ENCODE measurements around the gene PNPLA1. TPM values are rescaled to one million over a fixed set of nuclear protein-coding genes. Genes with fewer than 3 reads are reported as not detected.

PNPLA1 gene
- total RNA-seq, 1 experiment from 2014 or later = 0.10 TPM

DNA sequence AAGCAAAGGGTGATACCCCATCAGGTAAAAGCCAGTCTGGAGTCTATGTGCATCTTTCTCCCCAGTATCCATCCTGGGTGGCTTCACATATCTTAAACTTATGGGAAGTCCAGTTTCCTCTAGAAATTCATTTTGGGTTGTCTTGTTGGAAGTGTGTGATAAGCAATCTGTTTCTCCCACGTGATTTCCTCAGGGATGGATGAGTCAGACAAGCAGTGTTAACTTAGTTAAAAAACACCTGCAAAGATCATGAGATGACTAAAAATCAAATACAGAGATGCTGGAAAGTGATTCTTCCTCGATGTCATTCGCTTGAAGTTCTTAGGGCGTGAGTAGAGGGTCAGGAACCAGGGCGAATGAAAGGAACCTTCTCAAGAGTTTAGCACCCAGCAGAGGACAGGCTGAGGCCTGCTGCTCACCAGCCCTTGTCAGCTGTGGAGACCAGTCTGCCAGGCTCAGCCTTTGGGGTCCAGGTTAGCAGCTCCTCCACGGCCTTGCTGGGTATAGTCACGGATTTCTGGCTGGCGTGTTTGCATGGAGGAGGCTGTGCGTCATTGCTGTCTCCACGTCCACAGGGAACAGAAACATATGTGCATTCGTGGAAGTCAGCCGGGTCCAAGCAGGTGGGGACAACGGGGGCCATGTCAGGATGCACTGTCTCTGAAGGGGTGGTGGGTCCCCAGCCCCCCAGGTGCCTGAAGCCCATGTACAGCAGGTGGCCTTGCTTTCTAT lies 2.8 kb upstream of the PNPLA1 start:
- Histone ChIP-seq H3K79me2 (ENCODE audit: insufficient read depth, low read length) (no peaks in the 10 kb centered on the region), H3K9me3 (ENCODE audit: control insufficient read depth in 1 of 2, insufficient read depth in 1 of 2, low read depth in 1 of 2, low read length in 2 of 2) (no peaks in the 10 kb centered on the region), H3K9ac (ENCODE audit: low read length) (no peak overlapping the region), H4K20me1 (ENCODE audit: insufficient read depth) (no peaks in the 10 kb centered on the region), H3K27me3 (ENCODE audit: insufficient read depth, low read length) (no peaks in the 10 kb centered on the region), H3K4me2 (ENCODE audit: low read length) (no peak overlapping the region), H3K36me3 (ENCODE audit: control insufficient read depth in 1 of 2, insufficient read depth in 2 of 2, low read length in 2 of 2) (no peaks in the 10 kb centered on the region), H2AFZ (ENCODE audit: low read depth, low read length, poor library complexity, severe bottlenecking) (no peak overlapping the region), H3K9me2 (ENCODE audit: insufficient read depth) (no peaks in the 10 kb centered on the region), H3K27ac (ENCODE audit: low read depth, low read length) (no peak overlapping the region), H3K4me1 (ENCODE audit: control insufficient read depth in 1 of 2, insufficient read depth in 2 of 2, low read length in 2 of 2) (peaks cover 0 to 8% of the 10 kb centered on the region in 2 experiments; a peak in 1 of 4 replicates), H3K4me3 (replicated peaks in 1 of 2; ENCODE audit: low read depth in 1 of 2, low read length in 2 of 2) (no peak overlapping the region)
- ChIA-PET RAD21 (ENCODE audit: low non-redundant PET in 1 of 2, low total read pairs in 2 of 2, uncharacterized antibody in 2 of 2, unreplicated experiment in 2 of 2) (no interaction called here), CTCF (no interaction called here), POLR2A (no interaction called here)
- TF ChIP-seq SP1 (IDR thresholded peaks at IDR 0.05; ENCODE audit: low read depth) = no peak
- TF ChIP-seq FOSL1 (IDR thresholded peaks at IDR 0.05; ENCODE audit: low read depth) = no peak
- no peak for TF ChIP-seq ELF1 (IDR thresholded peaks at IDR 0.05; ENCODE audit: borderline replicate concordance, low read depth)
- no peak for ATAC-seq
- DNase-seq (ENCODE audit: low read depth, low spot score) = no peak
- BruUV-seq (replicated peaks) = no TSS peak
- intact Hi-C loops (cut with micrococcal nuclease) = no loop called here

DNA sequence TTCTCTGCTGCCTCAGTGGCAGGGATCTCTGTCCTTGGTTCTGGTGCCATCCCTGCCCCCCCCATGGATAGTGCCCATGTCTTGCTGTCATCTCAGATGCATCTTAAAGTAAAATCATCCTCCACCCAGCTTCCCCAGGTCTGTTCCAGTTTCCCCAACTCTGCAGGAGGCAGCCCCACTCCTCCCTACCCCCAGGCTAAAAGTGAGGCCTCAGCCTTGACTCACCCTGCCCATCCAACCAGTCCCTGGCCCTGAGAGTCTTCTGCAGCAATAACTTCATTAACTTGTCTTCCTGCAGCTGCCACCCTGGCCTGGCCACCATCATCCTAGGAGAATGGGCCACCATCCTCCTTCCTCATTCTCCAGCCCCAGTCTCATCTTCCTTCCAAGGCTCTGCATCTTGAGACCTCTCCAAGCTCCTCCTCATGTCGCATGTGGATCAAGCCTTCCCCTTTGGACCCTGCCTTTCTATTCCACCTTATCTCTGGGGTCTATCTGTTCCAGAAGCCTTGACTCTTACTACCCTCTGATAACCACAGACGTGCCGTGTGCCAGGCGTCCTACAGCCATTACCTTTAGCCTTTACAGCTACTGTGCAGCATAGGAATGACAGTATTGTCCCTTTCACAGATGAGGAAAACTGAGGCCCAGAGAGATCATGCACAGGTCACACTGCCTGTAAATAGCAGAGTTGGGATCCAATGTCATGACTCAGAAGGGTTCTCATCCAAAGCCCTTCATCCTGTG lies 2.0 kb upstream of the PNPLA1 start:
- H3K27ac ChIP-seq (ENCODE audit: low read depth, low read length) = no peak overlapping the region
- no peak overlapping the region for H3K9ac ChIP-seq (ENCODE audit: low read length)
- no TSS peak for BruUV-seq (replicated peaks)
- no peaks in the 10 kb centered on the region for H3K79me2 ChIP-seq (ENCODE audit: insufficient read depth, low read length)
- no peak overlapping the region for H2AFZ ChIP-seq (ENCODE audit: low read depth, low read length, poor library complexity, severe bottlenecking)
- no peaks in the 10 kb centered on the region for H3K36me3 ChIP-seq (ENCODE audit: control insufficient read depth in 1 of 2, insufficient read depth in 2 of 2, low read length in 2 of 2)
- CTCF ChIA-PET = no interaction called here
- intact Hi-C loops (cut with micrococcal nuclease) = no loop called here
- POLR2A ChIA-PET = no interaction called here
- no peak overlapping the region for H3K4me2 ChIP-seq (ENCODE audit: low read length)
- H3K4me3 ChIP-seq (replicated peaks in 1 of 2; ENCODE audit: low read depth in 1 of 2, low read length in 2 of 2) = no peak overlapping the region
- no peaks in the 10 kb centered on the region for H3K9me2 ChIP-seq (ENCODE audit: insufficient read depth)
- no peaks in the 10 kb centered on the region for H3K9me3 ChIP-seq (ENCODE audit: control insufficient read depth in 1 of 2, insufficient read depth in 1 of 2, low read depth in 1 of 2, low read length in 2 of 2)
- RAD21 ChIA-PET (ENCODE audit: low non-redundant PET in 1 of 2, low total read pairs in 2 of 2, uncharacterized antibody in 2 of 2, unreplicated experiment in 2 of 2) = no interaction called here
- DNase-seq (ENCODE audit: low read depth, low spot score) (no peak), ATAC-seq (no peak)
- TF ChIP-seq, protein P1, sequence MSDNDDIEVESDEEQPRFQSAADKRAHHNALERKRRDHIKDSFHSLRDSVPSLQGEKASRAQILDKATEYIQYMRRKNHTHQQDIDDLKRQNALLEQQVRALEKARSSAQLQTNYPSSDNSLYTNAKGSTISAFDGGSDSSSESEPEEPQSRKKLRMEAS (IDR thresholded peaks at IDR 0.05) = no peak
- no peak for TF ChIP-seq EZH2 (IDR thresholded peaks at IDR 0.05)
- TF ChIP-seq RAD21 (IDR thresholded peaks at IDR 0.05; ENCODE audit: low read depth) = no peak
- TF ChIP-seq ATF3 (IDR thresholded peaks at IDR 0.05) = no peak
- no peak for TF ChIP-seq EZH2phosphoT487 (IDR thresholded peaks at IDR 0.05; ENCODE audit: borderline replicate concordance)
- TF ChIP-seq, protein P2, sequence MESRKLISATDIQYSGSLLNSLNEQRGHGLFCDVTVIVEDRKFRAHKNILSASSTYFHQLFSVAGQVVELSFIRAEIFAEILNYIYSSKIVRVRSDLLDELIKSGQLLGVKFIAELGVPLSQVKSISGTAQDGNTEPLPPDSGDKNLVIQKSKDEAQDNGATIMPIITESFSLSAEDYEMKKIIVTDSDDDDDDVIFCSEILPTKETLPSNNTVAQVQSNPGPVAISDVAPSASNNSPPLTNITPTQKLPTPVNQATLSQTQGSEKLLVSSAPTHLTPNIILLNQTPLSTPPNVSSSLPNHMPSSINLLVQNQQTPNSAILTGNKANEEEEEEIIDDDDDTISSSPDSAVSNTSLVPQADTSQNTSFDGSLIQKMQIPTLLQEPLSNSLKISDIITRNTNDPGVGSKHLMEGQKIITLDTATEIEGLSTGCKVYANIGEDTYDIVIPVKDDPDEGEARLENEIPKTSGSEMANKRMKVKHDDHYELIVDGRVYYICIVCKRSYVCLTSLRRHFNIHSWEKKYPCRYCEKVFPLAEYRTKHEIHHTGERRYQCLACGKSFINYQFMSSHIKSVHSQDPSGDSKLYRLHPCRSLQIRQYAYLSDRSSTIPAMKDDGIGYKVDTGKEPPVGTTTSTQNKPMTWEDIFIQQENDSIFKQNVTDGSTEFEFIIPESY (IDR thresholded peaks at IDR 0.05; ENCODE audit: extremely low read depth, insufficient replicate concordance, low read length) = no peak
- no peak for TF ChIP-seq ZFX (IDR thresholded peaks at IDR 0.05)
- TF ChIP-seq, protein P3, sequence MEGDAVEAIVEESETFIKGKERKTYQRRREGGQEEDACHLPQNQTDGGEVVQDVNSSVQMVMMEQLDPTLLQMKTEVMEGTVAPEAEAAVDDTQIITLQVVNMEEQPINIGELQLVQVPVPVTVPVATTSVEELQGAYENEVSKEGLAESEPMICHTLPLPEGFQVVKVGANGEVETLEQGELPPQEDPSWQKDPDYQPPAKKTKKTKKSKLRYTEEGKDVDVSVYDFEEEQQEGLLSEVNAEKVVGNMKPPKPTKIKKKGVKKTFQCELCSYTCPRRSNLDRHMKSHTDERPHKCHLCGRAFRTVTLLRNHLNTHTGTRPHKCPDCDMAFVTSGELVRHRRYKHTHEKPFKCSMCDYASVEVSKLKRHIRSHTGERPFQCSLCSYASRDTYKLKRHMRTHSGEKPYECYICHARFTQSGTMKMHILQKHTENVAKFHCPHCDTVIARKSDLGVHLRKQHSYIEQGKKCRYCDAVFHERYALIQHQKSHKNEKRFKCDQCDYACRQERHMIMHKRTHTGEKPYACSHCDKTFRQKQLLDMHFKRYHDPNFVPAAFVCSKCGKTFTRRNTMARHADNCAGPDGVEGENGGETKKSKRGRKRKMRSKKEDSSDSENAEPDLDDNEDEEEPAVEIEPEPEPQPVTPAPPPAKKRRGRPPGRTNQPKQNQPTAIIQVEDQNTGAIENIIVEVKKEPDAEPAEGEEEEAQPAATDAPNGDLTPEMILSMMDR (IDR thresholded peaks at IDR 0.05 in 2 of 3, conservative IDR thresholded peaks at IDR 0.05 in 1 of 3; ENCODE audit: borderline replicate concordance in 1 of 3, insufficient read depth in 1 of 3, low read depth in 2 of 3, low read length in 2 of 3) = no peak
- TF ChIP-seq JUND (IDR thresholded peaks at IDR 0.05) = no peak
- TF ChIP-seq POLR2AphosphoS5 (IDR thresholded peaks at IDR 0.05; ENCODE audit: low read depth, low read length) = no peak
- H4K20me1 ChIP-seq (ENCODE audit: insufficient read depth) = no peaks in the 10 kb centered on the region
- H3K4me1 ChIP-seq (ENCODE audit: control insufficient read depth in 1 of 2, insufficient read depth in 2 of 2, low read length in 2 of 2) = peaks cover 0 to 8% of the 10 kb centered on the region in 2 experiments; a peak in 1 of 4 replicates
- no peaks in the 10 kb centered on the region for H3K27me3 ChIP-seq (ENCODE audit: insufficient read depth, low read length)

All from HCT116 (cell line).